OCI-LY7 (cell line): ENCODE results near the gene TEX12.

Experiments used
- EZH2phosphoT487 ChIP-seq: fragments of 200-600 bp; sonication (generic); IDR thresholded peaks from 2 replicates; pipeline ENCODE4 v1.6.1; 2018; ENCODE audit warnings: low read depth, borderline replicate concordance, mild to moderate bottlenecking, mixed run types, antibody characterized with exemption, low read length, moderate library complexity, mixed read lengths
- TF ChIP-seq, protein P1 (sequence below): fragments of 200-600 bp; sonication (generic); conservative IDR thresholded peaks from 2 replicates; pipeline ENCODE4 v1.5.1; 2014; ENCODE audit warnings: mild to moderate bottlenecking, antibody characterized with exemption, low read length, moderate library complexity, mixed read lengths

GRCh38 chr11:112156956-112157766 lies 10.0 kb upstream of the TEX12 start:
- TF ChIP-seq, protein P1, sequence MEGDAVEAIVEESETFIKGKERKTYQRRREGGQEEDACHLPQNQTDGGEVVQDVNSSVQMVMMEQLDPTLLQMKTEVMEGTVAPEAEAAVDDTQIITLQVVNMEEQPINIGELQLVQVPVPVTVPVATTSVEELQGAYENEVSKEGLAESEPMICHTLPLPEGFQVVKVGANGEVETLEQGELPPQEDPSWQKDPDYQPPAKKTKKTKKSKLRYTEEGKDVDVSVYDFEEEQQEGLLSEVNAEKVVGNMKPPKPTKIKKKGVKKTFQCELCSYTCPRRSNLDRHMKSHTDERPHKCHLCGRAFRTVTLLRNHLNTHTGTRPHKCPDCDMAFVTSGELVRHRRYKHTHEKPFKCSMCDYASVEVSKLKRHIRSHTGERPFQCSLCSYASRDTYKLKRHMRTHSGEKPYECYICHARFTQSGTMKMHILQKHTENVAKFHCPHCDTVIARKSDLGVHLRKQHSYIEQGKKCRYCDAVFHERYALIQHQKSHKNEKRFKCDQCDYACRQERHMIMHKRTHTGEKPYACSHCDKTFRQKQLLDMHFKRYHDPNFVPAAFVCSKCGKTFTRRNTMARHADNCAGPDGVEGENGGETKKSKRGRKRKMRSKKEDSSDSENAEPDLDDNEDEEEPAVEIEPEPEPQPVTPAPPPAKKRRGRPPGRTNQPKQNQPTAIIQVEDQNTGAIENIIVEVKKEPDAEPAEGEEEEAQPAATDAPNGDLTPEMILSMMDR = no peak
- no peak for TF ChIP-seq EZH2phosphoT487
